ENCODE results near the gene SPINK9.

DNA sequence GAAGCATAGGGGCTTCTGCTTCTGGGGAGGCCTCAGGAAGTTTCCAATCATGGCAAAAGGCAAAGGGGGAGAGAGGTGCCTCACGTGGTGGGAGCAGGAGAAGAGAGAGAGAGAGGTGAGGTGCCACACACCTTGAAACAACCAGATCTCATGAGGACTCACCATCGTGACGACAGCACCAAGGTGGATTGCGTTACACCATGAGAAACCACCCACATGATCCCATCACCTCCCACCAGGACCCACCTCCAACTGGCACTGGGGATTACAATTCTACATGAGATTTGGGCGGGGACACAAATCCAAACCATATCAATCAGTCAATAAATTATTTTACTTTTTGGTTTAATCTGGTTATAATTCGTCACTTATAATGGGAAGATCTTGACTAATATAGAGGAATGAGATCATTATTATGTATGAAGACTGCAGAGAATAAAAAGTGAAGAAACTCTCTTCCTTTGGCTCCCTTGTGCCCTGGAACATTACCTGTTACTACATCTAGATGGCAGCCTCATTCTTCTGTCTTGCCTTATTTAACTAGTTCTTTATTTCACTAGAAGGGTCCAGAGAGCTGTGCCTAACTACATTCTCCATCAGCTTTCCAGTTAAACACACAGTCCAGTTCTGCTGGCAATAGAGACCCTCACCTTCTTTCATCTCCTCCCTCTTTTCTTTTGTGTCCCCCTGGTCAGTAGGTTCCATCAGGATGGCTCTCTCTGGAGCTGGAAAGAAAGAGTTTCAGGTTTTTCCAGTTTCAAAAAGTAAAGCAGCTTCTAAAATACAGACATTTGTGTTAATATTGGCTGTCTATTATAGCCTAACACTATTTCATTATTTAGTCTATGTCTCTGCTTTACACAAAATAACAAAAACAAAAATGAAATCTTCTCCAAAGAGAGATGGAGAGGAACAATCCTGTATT lies 44.8 kb upstream of the SPINK9 start:
- no peak for TF ChIP-seq BHLHE40 (IDR thresholded peaks at IDR 0.05; ENCODE audit: borderline replicate concordance)
- no peak for TF ChIP-seq HDGF (IDR thresholded peaks at IDR 0.05; ENCODE audit: borderline replicate concordance)
- no peak for TF ChIP-seq TARDBP (IDR thresholded peaks at IDR 0.05)
- TF ChIP-seq NFRKB (IDR thresholded peaks at IDR 0.05) = no peak
- TF ChIP-seq FOXM1 (IDR thresholded peaks at IDR 0.05; ENCODE audit: borderline replicate concordance) = no peak
- TF ChIP-seq ZNF384 (IDR thresholded peaks at IDR 0.05) = no peak
- TF ChIP-seq L3MBTL2 (conservative IDR thresholded peaks at IDR 0.05) = no peak
- TF ChIP-seq FOXK2 (IDR thresholded peaks at IDR 0.05) = no peak
- TF ChIP-seq SP1 (IDR thresholded peaks at IDR 0.05) = no peak
- TF ChIP-seq, protein P1, sequence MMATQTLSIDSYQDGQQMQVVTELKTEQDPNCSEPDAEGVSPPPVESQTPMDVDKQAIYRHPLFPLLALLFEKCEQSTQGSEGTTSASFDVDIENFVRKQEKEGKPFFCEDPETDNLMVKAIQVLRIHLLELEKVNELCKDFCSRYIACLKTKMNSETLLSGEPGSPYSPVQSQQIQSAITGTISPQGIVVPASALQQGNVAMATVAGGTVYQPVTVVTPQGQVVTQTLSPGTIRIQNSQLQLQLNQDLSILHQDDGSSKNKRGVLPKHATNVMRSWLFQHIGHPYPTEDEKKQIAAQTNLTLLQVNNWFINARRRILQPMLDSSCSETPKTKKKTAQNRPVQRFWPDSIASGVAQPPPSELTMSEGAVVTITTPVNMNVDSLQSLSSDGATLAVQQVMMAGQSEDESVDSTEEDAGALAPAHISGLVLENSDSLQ (IDR thresholded peaks at IDR 0.05) = no peak
- TF ChIP-seq LEF1 (IDR thresholded peaks at IDR 0.05; ENCODE audit: borderline replicate concordance) = no peak
- no peak for TF ChIP-seq FOXA1 (IDR thresholded peaks at IDR 0.05)
- no peak for TF ChIP-seq SUZ12 (IDR thresholded peaks at IDR 0.05)

Measured in HEK293T (cell line).